ENCODE results near the gene ZMYND15. TPM values are rescaled to one million over a fixed set of nuclear protein-coding genes. Genes with fewer than 3 reads are reported as not detected.

ZMYND15 gene
- total RNA-seq, 1 donor from 2014 or later: 0.22 TPM

GRCh38 chr17:4735876-4736651, 3.6 kb upstream of the ZMYND15 start:
- TF ChIP-seq CTCF (IDR thresholded peaks at IDR 0.05; ENCODE audit: unreplicated experiment): no peak
- Mint-ChIP-seq H3K4me1 (ENCODE audit: low read depth) (peaks cover 8% of the 10 kb centered on the region), H3K36me3 (ENCODE audit: insufficient read depth) (no peaks in the 10 kb centered on the region), H3K27ac (no peak overlapping the region), H3K9me3 (ENCODE audit: low read depth) (no peaks in the 10 kb centered on the region), H3K4me3 (ENCODE audit: low read depth) (no peak overlapping the region), H3K27me3 (peaks cover 49% of the 10 kb centered on the region)
- no peak for DNase-seq (ENCODE audit: low spot score, unreplicated experiment)

GRCh38 chr17:4738136-4739121, 1.2 kb upstream of the ZMYND15 start:
- Mint-ChIP-seq H3K4me1 (ENCODE audit: low read depth) (peaks cover 6% of the 10 kb centered on the region), H3K9me3 (ENCODE audit: low read depth) (no peaks in the 10 kb centered on the region), H3K36me3 (ENCODE audit: insufficient read depth) (no peaks in the 10 kb centered on the region), H3K4me3 (ENCODE audit: low read depth) (peak overlapping the region; percentile 70), H3K27me3 (peaks cover 72% of the 10 kb centered on the region), H3K27ac (peak overlapping the region; percentile 69)
- no peak for TF ChIP-seq CTCF (IDR thresholded peaks at IDR 0.05; ENCODE audit: unreplicated experiment)
- no peak for DNase-seq (ENCODE audit: low spot score, unreplicated experiment)

GRCh38 chr17:4740025-4740351, 355 bp downstream of the ZMYND15 start:
- no peak for DNase-seq (ENCODE audit: low spot score, unreplicated experiment)
- peak overlapping the region; percentile 62 for H3K27ac Mint-ChIP-seq
- TF ChIP-seq CTCF (IDR thresholded peaks at IDR 0.05; ENCODE audit: unreplicated experiment): no peak
- H3K27me3 Mint-ChIP-seq: peaks cover 78% of the 10 kb centered on the region
- no peaks in the 10 kb centered on the region for H3K9me3 Mint-ChIP-seq (ENCODE audit: low read depth)
- no peaks in the 10 kb centered on the region for H3K36me3 Mint-ChIP-seq (ENCODE audit: insufficient read depth)
- peak overlapping the region; percentile 69 for H3K4me3 Mint-ChIP-seq (ENCODE audit: low read depth)
- H3K4me1 Mint-ChIP-seq (ENCODE audit: low read depth): peaks cover 6% of the 10 kb centered on the region

GRCh38 chr17:4740584-4740983, 951 bp downstream of the ZMYND15 start:
- Mint-ChIP-seq H3K27me3 (peaks cover 78% of the 10 kb centered on the region), H3K9me3 (ENCODE audit: low read depth) (no peaks in the 10 kb centered on the region), H3K27ac (no peak overlapping the region), H3K4me3 (ENCODE audit: low read depth) (peak overlapping the region; percentile 69), H3K36me3 (ENCODE audit: insufficient read depth) (no peaks in the 10 kb centered on the region), H3K4me1 (ENCODE audit: low read depth) (peaks cover 8% of the 10 kb centered on the region)
- DNase-seq (ENCODE audit: low spot score, unreplicated experiment): no peak
- no peak for TF ChIP-seq CTCF (IDR thresholded peaks at IDR 0.05; ENCODE audit: unreplicated experiment)

- Mint-ChIP-seq H3K27ac (no peak overlapping the region), H3K4me3 (ENCODE audit: low read depth) (peak overlapping the region; percentile 16)
- no peak for TF ChIP-seq CTCF (IDR thresholded peaks at IDR 0.05; ENCODE audit: unreplicated experiment)
These were observed 1.9 kb downstream of the ZMYND15 start for GRCh38 chr17:4741544-4741943.

More at GRCh38 chr17:4741544-4741943, 1.9 kb downstream of the ZMYND15 start:
- Mint-ChIP-seq H3K36me3 (ENCODE audit: insufficient read depth) (no peaks in the 10 kb centered on the region), H3K27me3 (peaks cover 75% of the 10 kb centered on the region), H3K4me1 (ENCODE audit: low read depth) (peaks cover 10% of the 10 kb centered on the region), H3K9me3 (ENCODE audit: low read depth) (no peaks in the 10 kb centered on the region)
- DNase-seq (ENCODE audit: low spot score, unreplicated experiment): no peak

Measured in progenitor cell of endocrine pancreas (in vitro differentiated cells).